ENCODE data around the gene CORO2B. TPM values are rescaled to one million over a fixed set of nuclear protein-coding genes. Genes with fewer than 3 reads are reported as not detected.

Gene CORO2B
- total RNA-seq, 2 donors from 2014 or later, result 1.0 to 4.0 TPM

DNA sequence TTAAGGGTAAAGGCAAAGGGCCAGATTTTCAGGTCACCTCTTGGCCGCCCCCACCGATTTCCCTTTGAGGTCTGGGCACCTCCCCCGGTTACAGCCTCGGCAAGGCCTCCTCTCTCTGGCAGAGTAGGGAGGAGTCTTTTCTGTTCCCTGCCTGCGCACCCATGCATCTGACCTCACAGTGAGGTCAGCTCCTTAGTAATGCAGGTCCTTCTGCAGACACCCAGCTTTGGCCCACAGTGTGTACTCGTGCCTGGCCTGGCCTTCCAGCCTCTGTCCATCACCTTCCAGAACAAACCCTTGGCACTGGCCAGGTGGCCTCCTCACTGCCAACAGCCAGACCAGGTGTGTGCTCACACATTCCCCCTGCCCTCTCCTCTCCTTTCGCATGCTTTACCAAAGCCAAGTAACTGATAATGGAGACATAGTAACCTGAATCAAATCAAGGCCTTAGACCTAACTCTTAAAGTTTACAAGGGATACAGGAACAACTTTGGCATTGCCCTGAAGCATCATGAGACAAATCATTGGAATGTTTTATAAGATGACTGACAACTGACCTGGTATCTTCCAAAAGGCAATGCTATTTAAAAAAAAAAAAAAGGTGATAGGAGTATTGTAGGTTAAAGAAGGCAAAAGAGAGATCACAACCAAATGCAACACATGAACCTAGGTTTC is 61.3 kb downstream of the CORO2B start:
- ATAC-seq, result no peak
- intact Hi-C loops (cut with DNase I), result no loop called here
- H3K27me3 ChIP-seq, result no peaks in the 10 kb centered on the region
- H3K9me3 ChIP-seq, result no peaks in the 10 kb centered on the region
- H3K4me1 ChIP-seq, result no peaks in the 10 kb centered on the region
- no peak overlapping the region for H3K27ac ChIP-seq
- H3K4me3 ChIP-seq, result no peak overlapping the region
- TF ChIP-seq, protein P1, sequence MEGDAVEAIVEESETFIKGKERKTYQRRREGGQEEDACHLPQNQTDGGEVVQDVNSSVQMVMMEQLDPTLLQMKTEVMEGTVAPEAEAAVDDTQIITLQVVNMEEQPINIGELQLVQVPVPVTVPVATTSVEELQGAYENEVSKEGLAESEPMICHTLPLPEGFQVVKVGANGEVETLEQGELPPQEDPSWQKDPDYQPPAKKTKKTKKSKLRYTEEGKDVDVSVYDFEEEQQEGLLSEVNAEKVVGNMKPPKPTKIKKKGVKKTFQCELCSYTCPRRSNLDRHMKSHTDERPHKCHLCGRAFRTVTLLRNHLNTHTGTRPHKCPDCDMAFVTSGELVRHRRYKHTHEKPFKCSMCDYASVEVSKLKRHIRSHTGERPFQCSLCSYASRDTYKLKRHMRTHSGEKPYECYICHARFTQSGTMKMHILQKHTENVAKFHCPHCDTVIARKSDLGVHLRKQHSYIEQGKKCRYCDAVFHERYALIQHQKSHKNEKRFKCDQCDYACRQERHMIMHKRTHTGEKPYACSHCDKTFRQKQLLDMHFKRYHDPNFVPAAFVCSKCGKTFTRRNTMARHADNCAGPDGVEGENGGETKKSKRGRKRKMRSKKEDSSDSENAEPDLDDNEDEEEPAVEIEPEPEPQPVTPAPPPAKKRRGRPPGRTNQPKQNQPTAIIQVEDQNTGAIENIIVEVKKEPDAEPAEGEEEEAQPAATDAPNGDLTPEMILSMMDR (IDR thresholded peaks at IDR 0.05), result no peak
- no peak for TF ChIP-seq POLR2A (IDR thresholded peaks at IDR 0.05)
- no peaks in the 10 kb centered on the region for H3K36me3 ChIP-seq (replicated peaks in 1 of 2; ENCODE audit: insufficient read depth in 1 of 2, low read depth in 2 of 2)
- peak in 3 of 4 donors; percentile 28 to 43 (median 32) for DNase-seq
- WGBS, 2 donors, result 72 to 75% methylated on average over 7 of the region's 7 CpGs

DNA sequence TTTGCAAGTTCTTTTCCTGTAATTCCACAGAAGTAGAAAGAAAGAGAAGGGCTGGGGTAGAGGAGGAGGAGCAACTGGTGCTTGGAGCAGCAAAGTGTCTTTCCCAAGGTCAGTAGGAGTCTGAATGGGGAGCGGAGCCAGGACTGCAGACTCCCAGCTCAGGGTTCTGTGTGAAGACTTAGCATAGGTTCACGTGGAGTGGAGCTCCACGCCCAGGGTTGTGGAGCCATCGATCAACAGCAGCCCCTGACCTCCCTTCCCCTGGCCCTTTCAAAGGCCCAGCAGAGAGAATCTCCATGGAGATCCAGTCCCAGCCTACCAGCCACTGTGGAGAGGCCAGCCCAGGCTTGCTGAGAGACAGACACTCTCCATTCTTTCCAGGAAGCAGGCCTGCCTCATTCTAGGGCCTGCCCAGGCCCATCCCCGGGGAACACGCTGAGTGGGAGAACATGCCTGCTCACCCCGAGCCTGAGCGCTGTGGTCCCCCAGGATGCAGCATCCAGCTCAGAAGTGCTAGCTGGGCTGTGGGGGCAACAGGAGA is 62.1 kb downstream of the CORO2B start:
- H3K27ac ChIP-seq, result peak overlapping the region in 1 of 4 donors; percentile 44
- TF ChIP-seq, protein P1 (IDR thresholded peaks at IDR 0.05), result no peak
- no peak for TF ChIP-seq POLR2A (IDR thresholded peaks at IDR 0.05)
- H3K27me3 ChIP-seq, result no peaks in the 10 kb centered on the region
- H3K4me1 ChIP-seq, result no peaks in the 10 kb centered on the region
- no peak overlapping the region for H3K4me3 ChIP-seq
- ATAC-seq (no peak), DNase-seq (no peak)
- H3K36me3 ChIP-seq (replicated peaks in 1 of 2; ENCODE audit: insufficient read depth in 1 of 2, low read depth in 2 of 2), result no peaks in the 10 kb centered on the region
- intact Hi-C loops (cut with DNase I), result no loop called here
- WGBS, 2 donors, result 64 to 91% methylated on average over 5 to 8 of the region's 8 CpGs
- no peaks in the 10 kb centered on the region for H3K9me3 ChIP-seq

DNA sequence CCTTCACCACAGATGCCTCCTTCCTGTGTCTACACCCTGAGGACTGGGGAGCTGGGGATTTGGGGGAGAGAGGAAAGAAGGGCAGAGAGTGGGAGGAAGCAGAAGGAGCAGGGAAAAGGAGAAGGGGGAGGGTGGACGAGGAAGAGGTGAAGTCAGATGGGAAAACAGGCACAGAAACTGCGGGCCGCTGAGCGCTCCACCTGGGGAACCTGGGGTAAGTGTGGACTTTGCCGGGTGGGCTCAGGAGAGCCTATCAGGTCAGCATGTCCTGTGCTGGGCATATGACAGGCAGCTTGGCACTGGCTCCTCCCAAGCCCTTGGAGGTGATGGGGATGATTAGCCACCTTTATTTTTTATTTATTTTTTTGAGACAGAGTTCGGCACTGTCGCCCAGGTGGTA is 62.6 kb downstream of the CORO2B start:
- WGBS, 2 donors, result 89 to 95% methylated on average over 7 of the region's 7 CpGs

DNA sequence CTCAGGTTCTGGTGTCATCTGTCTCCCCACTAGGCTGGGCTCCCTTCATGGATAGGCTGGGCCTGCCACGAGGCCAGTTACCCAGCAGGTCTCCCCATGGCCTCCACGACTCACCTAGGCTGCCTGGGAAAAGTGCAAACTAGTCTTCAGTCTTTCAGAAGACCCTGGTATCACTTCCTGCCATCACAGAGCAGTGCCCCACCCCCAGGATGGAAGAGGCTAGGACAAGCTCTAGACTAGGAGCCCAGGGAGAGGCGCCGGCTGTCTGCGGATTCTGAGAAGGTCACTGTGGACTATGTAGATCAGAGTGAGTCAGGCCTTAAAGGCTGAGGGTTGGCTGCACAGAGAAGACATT is 63.7 kb downstream of the CORO2B start:
- H3K9me3 ChIP-seq, result no peaks in the 10 kb centered on the region
- H3K36me3 ChIP-seq (replicated peaks in 1 of 2; ENCODE audit: insufficient read depth in 1 of 2, low read depth in 2 of 2), result no peaks in the 10 kb centered on the region
- intact Hi-C loops (cut with DNase I), result no loop called here
- H3K4me1 ChIP-seq, result no peaks in the 10 kb centered on the region
- no peaks in the 10 kb centered on the region for H3K27me3 ChIP-seq
- no peak overlapping the region for H3K4me3 ChIP-seq
- no peak for TF ChIP-seq POLR2A (IDR thresholded peaks at IDR 0.05)
- TF ChIP-seq, protein P1 (IDR thresholded peaks at IDR 0.05), result no peak
- no peak overlapping the region for H3K27ac ChIP-seq
- no peak for ATAC-seq
- WGBS, 2 donors, result 33 to 78% methylated on average over 1 to 5 of the region's 5 CpGs
- no peak for DNase-seq

More for the DNA sequence above, 62.6 kb downstream of the CORO2B start:
- Histone ChIP-seq H3K4me3 (no peak overlapping the region), H3K27ac (peak overlapping the region in 1 of 4 donors; percentile 44), H3K4me1 (no peaks in the 10 kb centered on the region), H3K9me3 (no peaks in the 10 kb centered on the region), H3K27me3 (no peaks in the 10 kb centered on the region), H3K36me3 (replicated peaks in 1 of 2; ENCODE audit: insufficient read depth in 1 of 2, low read depth in 2 of 2) (no peaks in the 10 kb centered on the region)
- no peak for ATAC-seq
- no peak for DNase-seq
- intact Hi-C loops (cut with DNase I), result no loop called here
- TF ChIP-seq POLR2A (IDR thresholded peaks at IDR 0.05), result no peak
- TF ChIP-seq, protein P1 (IDR thresholded peaks at IDR 0.05), result no peak
